Thoracic aorta endothelial cell (primary cell): Measurements from ENCODE around the gene TBC1D12. TPM values are rescaled to one million over a fixed set of nuclear protein-coding genes. Genes with fewer than 3 reads are reported as not detected.

Source experiments
- total RNA-seq: library from RNA; depleted of rRNA; stranded (reverse); fragments of >200 nt; gene quantifications from 2 replicates; pipeline ENCODE4 v1.2.3, GENCODE V29; 2012

Gene TBC1D12
- total RNA-seq, result 16.8 and 18.9 TPM in 2 replicates

DNA sequence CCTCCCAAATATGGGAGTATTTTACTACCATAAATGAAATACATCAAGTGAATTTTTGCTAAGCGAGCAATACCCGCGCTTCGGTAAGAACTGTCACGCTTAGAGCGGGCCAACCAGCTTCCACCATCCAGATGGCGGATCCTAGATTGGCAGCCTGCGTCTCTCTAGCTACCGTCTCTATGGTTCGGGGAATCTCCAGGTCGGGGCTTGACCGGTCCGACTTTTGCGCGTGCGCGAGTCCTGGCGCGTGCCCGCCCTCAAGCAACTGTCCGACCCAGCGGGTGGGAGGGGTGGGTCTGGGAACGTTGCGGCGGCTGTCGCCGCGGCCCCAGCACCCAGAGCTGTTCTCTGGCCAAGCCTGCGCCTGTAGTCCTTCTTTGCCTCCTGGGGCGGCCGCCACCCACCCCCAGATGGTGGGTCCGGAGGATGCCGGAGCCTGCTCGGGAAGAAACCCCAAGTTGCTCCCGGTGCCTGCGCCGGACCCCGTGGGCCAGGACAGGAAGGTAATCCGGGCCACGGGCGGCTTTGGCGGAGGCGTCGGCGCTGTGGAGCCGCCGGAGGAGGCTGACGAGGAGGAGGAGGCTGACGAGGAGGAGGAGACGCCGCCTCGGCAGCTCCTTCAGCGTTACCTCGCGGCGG, at the start of gene TBC1D12:
Gene TBC1D12, plus strand, starts transcription at position 338 of the 639 bp plus-strand sequence. Its CDS starts 73 bp downstream, at position 411.

DNA sequence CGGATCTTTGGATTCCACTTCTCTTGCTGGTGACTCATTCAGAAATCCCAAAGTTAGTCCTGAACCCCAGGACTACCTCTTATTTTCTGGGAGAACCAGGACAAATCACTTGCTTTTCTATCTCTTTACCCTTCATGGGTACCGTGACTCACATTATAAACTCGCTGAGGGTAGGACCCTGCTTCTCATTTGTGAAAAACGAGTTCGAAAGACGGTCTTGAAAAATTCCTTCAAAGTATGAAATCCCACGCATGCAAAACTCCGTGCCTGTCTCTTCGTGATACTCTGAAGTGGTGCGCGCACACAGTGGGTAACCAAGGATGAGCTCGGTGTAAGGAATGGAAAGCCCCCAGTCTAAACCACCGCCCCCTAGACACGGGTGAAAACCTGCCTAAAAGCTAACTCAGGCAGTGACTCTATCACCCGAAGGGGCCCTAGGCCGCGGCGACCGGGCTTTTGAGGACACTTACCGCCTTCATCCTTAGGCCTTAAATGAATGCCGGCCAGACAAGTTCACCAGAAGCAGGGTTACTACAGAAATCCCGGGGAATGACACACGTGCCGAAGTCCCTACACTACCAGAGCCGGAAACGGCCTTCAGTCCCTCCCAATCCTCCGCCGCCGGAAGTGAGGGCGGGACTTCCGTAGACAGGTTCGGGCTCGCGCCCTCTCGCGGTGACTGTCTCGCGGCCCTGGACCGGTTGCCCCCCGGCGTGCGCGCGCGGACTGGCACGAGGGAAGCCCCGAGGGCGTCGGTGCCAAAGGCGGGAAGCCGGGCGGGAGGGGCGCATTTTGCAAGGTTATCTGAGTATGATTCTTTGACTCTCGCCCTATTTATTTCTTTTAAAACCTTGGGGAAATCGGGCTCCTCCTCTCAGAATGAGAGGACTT, 39.7 kb upstream of the TBC1D12 start, which contains the start of gene NOC3L:
Gene NOC3L, minus strand, starts transcription at position 580 of the 891 bp plus-strand sequence. Its CDS starts 101 bp downstream, at position 479.

DNA sequence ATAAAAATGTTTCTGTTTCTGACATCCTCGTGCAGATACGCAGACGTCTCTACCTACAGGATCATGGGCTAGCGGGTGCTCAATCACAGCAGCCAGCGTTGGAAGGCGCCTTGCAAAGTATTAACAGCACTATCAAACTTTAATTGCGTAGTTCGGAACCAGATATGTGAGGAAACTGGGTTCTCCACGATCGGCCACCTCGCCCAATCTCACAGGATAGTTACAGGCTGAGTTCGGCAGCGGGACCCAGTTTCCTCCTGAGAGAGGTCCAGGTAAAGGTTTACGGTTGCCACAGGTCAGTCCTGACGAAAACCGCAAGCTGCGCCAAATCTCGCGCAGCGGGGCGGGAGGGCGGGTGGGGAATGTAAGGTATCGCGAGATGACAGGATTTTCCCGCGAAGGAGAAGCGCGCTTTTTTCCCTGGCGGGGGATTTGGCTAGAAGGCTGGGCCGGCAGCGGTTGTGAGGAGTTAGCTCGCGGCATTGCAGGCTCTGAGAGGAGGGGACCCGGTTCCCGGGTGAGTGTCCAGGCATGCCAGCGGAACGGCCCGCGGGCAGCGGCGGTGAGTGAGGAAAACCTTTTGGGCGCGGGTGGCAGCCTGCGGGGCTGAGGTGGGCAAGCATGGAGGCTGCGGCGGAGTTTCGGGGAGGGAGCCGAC, 143.2 kb downstream of the TBC1D12 start, which contains the start of gene HELLS:
Gene HELLS, plus strand, starts transcription at position 398 of the 658 bp plus-strand sequence. Its CDS starts 134 bp downstream, at position 532.

Other genes with a start within 250 kb of the TBC1D12 start
- 41.2 and 41.5 TPM in 2 replicates for gene NOC3L, start 39.6 kb upstream of the TBC1D12 start, total RNA-seq
- gene HELLS, start 143.2 kb downstream of the TBC1D12 start, total RNA-seq, result 111 and 145 TPM in 2 replicates